ENCODE measurements around the gene SPOPL. TPM values are rescaled to one million over a fixed set of nuclear protein-coding genes. Genes with fewer than 3 reads are reported as not detected.

SPOPL gene
- total and polyA plus RNA-seq, 10 of the 15 experiments (the other 5 are each of a cell fraction or from before 2014, with no cell fraction given), result 4.0 to 25.0 (median 11.5) TPM

- in situ Hi-C loops (cut with MboI), result no loop called here
- no peak for TF ChIP-seq ZNF207 (IDR thresholded peaks at IDR 0.05; ENCODE audit: borderline replicate concordance)
- no peak for TF ChIP-seq SREBF1 (IDR thresholded peaks at IDR 0.05; ENCODE audit: low read length)
- TF ChIP-seq ZBTB33 (IDR thresholded peaks at IDR 0.05), result peak; percentile 50; the same call in 1 of the 2 replicates
- TF ChIP-seq CBX5 (IDR thresholded peaks at IDR 0.05; ENCODE audit: low read depth), result no peak
- no peak for DNase-seq (ENCODE audit: low read depth, low spot score)
- no peak overlapping the region for H3K9ac ChIP-seq (ENCODE audit: control insufficient read depth, insufficient read depth, low read length)
- intact Hi-C loops (cut with micrococcal nuclease; ENCODE audit: unreplicated experiment), result no loop called here
- BruUV-seq (replicated peaks), result no TSS peak
- ChIA-PET POLR2A (interaction anchor here (4.5 kb wide), 1 partner anchor 11 kb away, joined by 28 read pairs; no protein-coding TSS in a partner anchor), RAD21 (ENCODE audit: unreplicated experiment) (interaction anchor here (0.9 kb wide), 3 partner anchors 10 to 71 kb away, joined by 3 to 5 read pairs (median 4); no protein-coding TSS in a partner anchor), CTCF (interaction anchor here (1.0 to 2.9 kb wide), 3 partner anchors 9 to 12 kb away, joined by 3 to 14 read pairs (median 4); partner anchors contain the start of gene SPOPL), SMC1A (ENCODE audit: uncharacterized antibody, unreplicated experiment) (interaction anchor here (0.6 to 10.5 kb wide), 4 partner anchors 11 to 96 kb away, joined by 3 to 142 read pairs (median 7); no protein-coding TSS in a partner anchor)
- no peak for ATAC-seq
- H3K36me3 ChIP-seq (ENCODE audit: control insufficient read depth in 2 of 2, insufficient read depth in 2 of 2, low read length in 1 of 2), result 0 out of 4 replicates have a peak, but pooled peaks cover 0 to 3% of the 10 kb centered on the region in 2 experiments
- peaks cover 88% of the 10 kb centered on the region for H3K79me2 ChIP-seq (ENCODE audit: control insufficient read depth, insufficient read depth, low read length)
- H3K4me1 ChIP-seq (ENCODE audit: control insufficient read depth, insufficient read depth, low read length), result peaks cover 9% of the 10 kb centered on the region
- no peaks in the 10 kb centered on the region for H3K27me3 ChIP-seq (replicated peaks in 1 of 2; ENCODE audit: control insufficient read depth in 2 of 2, insufficient read depth in 2 of 2, low read length in 1 of 2)
- no peak overlapping the region for H3K4me2 ChIP-seq (ENCODE audit: control insufficient read depth, insufficient read depth)
- FAIRE-seq, result no peak
- H3K27ac ChIP-seq (ENCODE audit: control insufficient read depth, insufficient read depth), result no peak overlapping the region
- H3K9me3 ChIP-seq (replicated peaks; ENCODE audit: control insufficient read depth, insufficient read depth, low read length), result peaks cover 13% of the 10 kb centered on the region
- H2AFZ ChIP-seq (ENCODE audit: control insufficient read depth, low read depth, low read length), result no peak overlapping the region
- H4K20me1 ChIP-seq (ENCODE audit: control insufficient read depth, insufficient read depth), result no peaks in the 10 kb centered on the region
- H3K4me3 ChIP-seq, result no peak overlapping the region
- 98% methylated on average over 3 of the region's 3 CpGs for WGBS (ENCODE audit: insufficient coverage, insufficient replicate concordance, low lambda C conversion rate, missing lambda C conversion rate)
Measured at GRCh38 chr2:138510319-138510718, 8.7 kb downstream of the SPOPL start.

- no peaks in the 10 kb centered on the region for H3K4me1 ChIP-seq (ENCODE audit: control insufficient read depth, insufficient read depth, low read length)
- ChIA-PET POLR2A (interaction anchor here (1.2 kb wide), 1 partner anchor 9 kb away, joined by 3 read pairs; no protein-coding TSS in a partner anchor), CTCF (no interaction called here), SMC1A (ENCODE audit: uncharacterized antibody, unreplicated experiment) (interaction anchor here (10.5 kb wide), 1 partner anchor 8 kb away, joined by 142 read pairs; no protein-coding TSS in a partner anchor), RAD21 (ENCODE audit: unreplicated experiment) (no interaction called here)
- no peaks in the 10 kb centered on the region for H3K27me3 ChIP-seq (replicated peaks in 1 of 2; ENCODE audit: control insufficient read depth in 2 of 2, insufficient read depth in 2 of 2, low read length in 1 of 2)
- H3K4me3 ChIP-seq, result no peak overlapping the region
- 94% methylated on average over 1 of the region's 1 CpG for WGBS (ENCODE audit: insufficient coverage, insufficient replicate concordance, low lambda C conversion rate, missing lambda C conversion rate)
- FAIRE-seq, result peak; percentile 18
- H3K4me2 ChIP-seq (ENCODE audit: control insufficient read depth, insufficient read depth), result no peak overlapping the region
- no peaks in the 10 kb centered on the region for H4K20me1 ChIP-seq (ENCODE audit: control insufficient read depth, insufficient read depth)
- peaks cover 17% of the 10 kb centered on the region for H3K9me3 ChIP-seq (replicated peaks; ENCODE audit: control insufficient read depth, insufficient read depth, low read length)
- no peak overlapping the region for H3K9ac ChIP-seq (ENCODE audit: control insufficient read depth, insufficient read depth, low read length)
- H2AFZ ChIP-seq (ENCODE audit: control insufficient read depth, low read depth, low read length), result no peak overlapping the region
- no peak for DNase-seq (ENCODE audit: low read depth, low spot score)
- no peak overlapping the region for H3K27ac ChIP-seq (ENCODE audit: control insufficient read depth, insufficient read depth)
- intact Hi-C loops (cut with micrococcal nuclease; ENCODE audit: unreplicated experiment), result no loop called here
- BruUV-seq (replicated peaks), result no TSS peak
- no peak for ATAC-seq
- peaks cover 83% of the 10 kb centered on the region for H3K79me2 ChIP-seq (ENCODE audit: control insufficient read depth, insufficient read depth, low read length)
- in situ Hi-C loops (cut with MboI), result no loop called here
- 0 out of 4 replicates have a peak, but pooled peaks cover 0 to 3% of the 10 kb centered on the region in 2 experiments for H3K36me3 ChIP-seq (ENCODE audit: control insufficient read depth in 2 of 2, insufficient read depth in 2 of 2, low read length in 1 of 2)
- TF ChIP-seq PAX5 (IDR thresholded peaks at IDR 0.05; ENCODE audit: borderline replicate concordance, low read depth, low read length) (no peak), ZBTB11 (CRISPR knock-in tag; IDR thresholded peaks at IDR 0.05) (no peak), HDAC2 (IDR thresholded peaks at IDR 0.05) (no peak), HDGF (IDR thresholded peaks at IDR 0.05) (no peak), EP300 (IDR thresholded peaks at IDR 0.05; ENCODE audit: borderline replicate concordance in 1 of 2, control insufficient read depth in 1 of 2, low read depth in 2 of 2, low read length in 2 of 2) (no peak), YBX1 (IDR thresholded peaks at IDR 0.05) (no peak), GATAD2B (conservative IDR thresholded peaks at IDR 0.05; ENCODE audit: low read depth) (no peak), BACH1 (IDR thresholded peaks at IDR 0.05; ENCODE audit: borderline replicate concordance) (no peak)
Measured at GRCh38 chr2:138512672-138513071, 11.1 kb downstream of the SPOPL start.
